Ishikawa (cell line): Measurements from ENCODE around the gene SNX13.

Experiments used
- CEBPB ChIP-seq: IDR thresholded peaks from 2 replicates; pipeline ENCODE4 v1.6.1; 2012
- CREB1 ChIP-seq: IDR thresholded peaks from 2 replicates; pipeline ENCODE4 v1.6.1; 2012; ENCODE audit warnings: low read depth
- EGR1 ChIP-seq: IDR thresholded peaks from 2 replicates; pipeline ENCODE4 v1.6.1; 2012
- EP300 ChIP-seq: IDR thresholded peaks from 2 replicates; pipeline ENCODE4 v1.6.1; 2012; ENCODE audit warnings: borderline replicate concordance
- FOXM1 ChIP-seq: IDR thresholded peaks from 2 replicates; pipeline ENCODE4 v1.6.1; 2012; ENCODE audit warnings: low read depth, borderline replicate concordance
- MAX ChIP-seq: IDR thresholded peaks from 2 replicates; pipeline ENCODE4 v1.6.1; 2012
- NFIC ChIP-seq: IDR thresholded peaks from 2 replicates; pipeline ENCODE4 v1.6.1; 2012
- RAD21 ChIP-seq: IDR thresholded peaks from 2 replicates; pipeline ENCODE4 v1.6.1; 2012; ENCODE audit warnings: low read depth
- TAF1 ChIP-seq: IDR thresholded peaks from 2 replicates; pipeline ENCODE4 v1.6.1; 2012; ENCODE audit warnings: low read depth, mild to moderate bottlenecking
- TCF12 ChIP-seq: IDR thresholded peaks from 2 replicates; pipeline ENCODE4 v1.6.1; 2012; ENCODE audit warnings: low read depth
- TEAD4 ChIP-seq: IDR thresholded peaks from 2 replicates; pipeline ENCODE4 v1.6.1; 2012
- YY1 ChIP-seq: IDR thresholded peaks from 2 replicates; pipeline ENCODE4 v1.6.1; 2012; ENCODE audit warnings: low read depth
- ZBTB7A ChIP-seq: IDR thresholded peaks from 2 replicates; pipeline ENCODE4 v1.6.1; 2012; ENCODE audit warnings: low read depth
- TF ChIP-seq, protein P1 (sequence below): IDR thresholded peaks from 2 replicates; pipeline ENCODE4 v1.6.1; 2012
- TF ChIP-seq, protein P2 (sequence below): IDR thresholded peaks from 2 replicates; pipeline ENCODE4 v1.6.1; 2012; ENCODE audit warnings: low read depth, mild to moderate bottlenecking

The SNX13 gene

DNA sequence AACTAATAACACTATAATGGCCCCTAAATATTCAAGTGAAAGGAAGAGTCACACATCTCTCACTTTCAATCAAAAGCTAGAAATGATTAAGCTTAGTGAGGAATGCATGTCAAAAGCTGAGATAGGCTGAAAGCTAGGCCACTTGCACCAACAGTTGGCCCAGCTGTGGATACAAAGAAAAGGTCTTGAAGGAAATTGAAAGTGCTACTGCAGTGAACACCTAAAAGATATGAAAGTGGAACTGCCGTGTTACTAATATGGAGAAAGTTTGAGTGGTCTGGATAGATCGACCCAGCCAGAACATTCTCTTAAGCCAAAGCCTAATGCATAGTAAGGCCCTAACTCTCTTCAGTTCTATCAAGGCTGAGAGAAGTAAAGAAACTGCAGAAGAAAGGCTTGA is 12.1 kb upstream of the SNX13 start:
- TF ChIP-seq TCF12 = no peak
- no peak for TF ChIP-seq CREB1
- TF ChIP-seq TAF1 = no peak
- TF ChIP-seq RAD21 = no peak
- TF ChIP-seq FOXM1 = no peak

DNA sequence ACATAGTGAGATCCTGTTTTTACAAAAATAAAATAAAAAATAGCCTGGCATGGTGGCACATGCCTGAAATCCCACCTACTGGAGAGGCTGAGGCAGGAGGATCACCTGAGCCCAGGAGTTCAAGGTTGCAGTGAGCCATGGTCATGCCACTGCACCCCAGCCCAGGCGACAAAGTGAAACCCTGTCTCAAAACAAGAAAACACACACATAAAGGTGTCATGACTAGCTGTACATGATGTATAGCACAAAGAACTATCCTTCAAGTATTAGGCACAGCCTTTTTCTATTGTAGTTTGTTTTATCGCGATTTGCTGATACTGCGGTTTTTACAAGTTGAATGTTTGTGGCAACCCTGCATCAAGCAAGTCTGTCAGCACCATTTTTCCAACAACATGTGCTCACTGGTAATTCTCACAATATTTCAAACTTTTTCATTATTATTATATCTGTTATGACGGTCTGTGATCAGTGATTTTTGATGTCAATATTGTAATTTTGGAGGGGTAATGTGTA is 11.5 kb upstream of the SNX13 start:
- TF ChIP-seq TAF1 (no peak), EP300 (no peak), CEBPB (no peak), RAD21 (no peak), MAX (no peak)
- TF ChIP-seq, protein P1, sequence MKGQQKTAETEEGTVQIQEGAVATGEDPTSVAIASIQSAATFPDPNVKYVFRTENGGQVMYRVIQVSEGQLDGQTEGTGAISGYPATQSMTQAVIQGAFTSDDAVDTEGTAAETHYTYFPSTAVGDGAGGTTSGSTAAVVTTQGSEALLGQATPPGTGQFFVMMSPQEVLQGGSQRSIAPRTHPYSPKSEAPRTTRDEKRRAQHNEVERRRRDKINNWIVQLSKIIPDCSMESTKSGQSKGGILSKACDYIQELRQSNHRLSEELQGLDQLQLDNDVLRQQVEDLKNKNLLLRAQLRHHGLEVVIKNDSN = no peak
- TF ChIP-seq, protein P2, sequence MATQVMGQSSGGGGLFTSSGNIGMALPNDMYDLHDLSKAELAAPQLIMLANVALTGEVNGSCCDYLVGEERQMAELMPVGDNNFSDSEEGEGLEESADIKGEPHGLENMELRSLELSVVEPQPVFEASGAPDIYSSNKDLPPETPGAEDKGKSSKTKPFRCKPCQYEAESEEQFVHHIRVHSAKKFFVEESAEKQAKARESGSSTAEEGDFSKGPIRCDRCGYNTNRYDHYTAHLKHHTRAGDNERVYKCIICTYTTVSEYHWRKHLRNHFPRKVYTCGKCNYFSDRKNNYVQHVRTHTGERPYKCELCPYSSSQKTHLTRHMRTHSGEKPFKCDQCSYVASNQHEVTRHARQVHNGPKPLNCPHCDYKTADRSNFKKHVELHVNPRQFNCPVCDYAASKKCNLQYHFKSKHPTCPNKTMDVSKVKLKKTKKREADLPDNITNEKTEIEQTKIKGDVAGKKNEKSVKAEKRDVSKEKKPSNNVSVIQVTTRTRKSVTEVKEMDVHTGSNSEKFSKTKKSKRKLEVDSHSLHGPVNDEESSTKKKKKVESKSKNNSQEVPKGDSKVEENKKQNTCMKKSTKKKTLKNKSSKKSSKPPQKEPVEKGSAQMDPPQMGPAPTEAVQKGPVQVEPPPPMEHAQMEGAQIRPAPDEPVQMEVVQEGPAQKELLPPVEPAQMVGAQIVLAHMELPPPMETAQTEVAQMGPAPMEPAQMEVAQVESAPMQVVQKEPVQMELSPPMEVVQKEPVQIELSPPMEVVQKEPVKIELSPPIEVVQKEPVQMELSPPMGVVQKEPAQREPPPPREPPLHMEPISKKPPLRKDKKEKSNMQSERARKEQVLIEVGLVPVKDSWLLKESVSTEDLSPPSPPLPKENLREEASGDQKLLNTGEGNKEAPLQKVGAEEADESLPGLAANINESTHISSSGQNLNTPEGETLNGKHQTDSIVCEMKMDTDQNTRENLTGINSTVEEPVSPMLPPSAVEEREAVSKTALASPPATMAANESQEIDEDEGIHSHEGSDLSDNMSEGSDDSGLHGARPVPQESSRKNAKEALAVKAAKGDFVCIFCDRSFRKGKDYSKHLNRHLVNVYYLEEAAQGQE = no peak

GRCh38 chr7:17948526-17949238 is 8.4 kb upstream of the SNX13 start:
- no peak for TF ChIP-seq CEBPB
- no peak for TF ChIP-seq FOXM1
- TF ChIP-seq CREB1 = no peak
- no peak for TF ChIP-seq EP300
- no peak for TF ChIP-seq TAF1
- TF ChIP-seq MAX = no peak
- no peak for TF ChIP-seq EGR1
- TF ChIP-seq YY1 = no peak
- TF ChIP-seq, protein P2 = no peak
- TF ChIP-seq ZBTB7A = no peak
- TF ChIP-seq TEAD4 = no peak
- TF ChIP-seq NFIC = no peak

DNA sequence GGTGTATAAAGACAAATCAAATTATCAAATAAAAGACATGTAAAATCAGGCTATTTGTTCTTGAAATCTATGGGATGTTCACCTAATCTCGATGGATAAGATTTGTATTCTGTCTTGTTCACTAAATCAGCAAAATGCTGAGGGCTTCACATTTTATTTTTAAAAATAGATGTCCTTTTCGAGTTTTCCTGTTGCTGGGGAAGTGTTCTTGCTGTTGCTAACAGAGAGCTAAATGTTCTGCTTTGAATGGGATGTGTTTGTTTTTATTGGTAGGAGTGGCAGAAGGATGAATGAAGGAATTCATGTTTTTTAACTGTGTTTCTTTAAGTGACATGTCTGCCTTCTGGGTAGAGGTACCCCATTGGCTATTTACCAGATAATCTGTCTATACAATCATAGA is 7.3 kb upstream of the SNX13 start:
- TF ChIP-seq CEBPB = no peak
- TF ChIP-seq ZBTB7A = no peak
- TF ChIP-seq TEAD4 = no peak

- TF ChIP-seq EGR1 = no peak
These were observed 6.3 kb upstream of the SNX13 start for GRCh38 chr7:17946591-17946990.

DNA sequence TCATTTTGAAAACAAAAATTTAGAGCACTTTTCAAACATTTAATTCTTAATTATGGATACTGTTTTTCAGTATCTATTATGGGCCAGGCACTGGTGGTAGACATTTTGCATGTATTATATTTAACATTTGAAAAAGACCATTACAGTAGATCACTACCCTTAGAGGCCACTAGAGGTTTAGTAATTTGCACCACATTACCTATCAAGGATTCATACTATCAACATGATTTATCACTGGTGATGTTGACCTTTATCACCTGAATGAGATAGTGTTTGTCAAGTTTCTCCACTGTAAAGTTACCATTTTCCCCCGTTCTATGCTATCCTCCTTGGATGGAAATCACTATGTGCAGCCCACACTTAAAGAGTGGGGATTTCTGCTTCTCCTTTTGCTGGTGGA is 4.4 kb upstream of the SNX13 start:
- no peak for TF ChIP-seq FOXM1

DNA sequence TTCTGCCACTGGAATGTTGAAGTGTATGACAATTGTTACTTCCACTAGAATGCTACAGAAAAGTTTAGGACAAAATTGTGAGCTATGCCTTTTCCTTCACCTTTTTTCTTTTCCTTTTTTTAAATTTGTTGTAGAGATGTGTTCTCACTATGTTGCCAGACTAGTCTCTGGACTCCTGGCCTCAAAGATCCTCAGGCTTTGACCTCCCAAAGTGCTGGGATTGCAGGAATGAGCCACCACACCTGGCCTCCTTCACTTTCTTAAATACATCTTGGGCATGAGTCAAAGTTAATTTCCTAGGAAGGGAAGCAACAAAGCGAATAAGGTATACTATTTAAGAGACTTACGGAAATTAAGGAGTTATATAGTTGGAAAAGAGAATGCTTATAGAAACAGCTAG is 2.7 kb upstream of the SNX13 start:
- TF ChIP-seq, protein P1 = no peak
- no peak for TF ChIP-seq FOXM1
- TF ChIP-seq, protein P2 = no peak
- TF ChIP-seq TCF12 = no peak
- no peak for TF ChIP-seq EP300
- no peak for TF ChIP-seq TAF1
- TF ChIP-seq NFIC = no peak
- TF ChIP-seq MAX = no peak
- TF ChIP-seq YY1 = no peak
- no peak for TF ChIP-seq CEBPB
- TF ChIP-seq TEAD4 = no peak
- no peak for TF ChIP-seq CREB1
- TF ChIP-seq ZBTB7A = no peak
